ENCODE data around the gene SLCO4C1.

GRCh38 chr5:102222772-102223171, 73.3 kb downstream of the SLCO4C1 start:
- TF ChIP-seq CTCF (IDR thresholded peaks at IDR 0.05) = no peak
- no peak for TF ChIP-seq POLR2A (IDR thresholded peaks at IDR 0.05)
